Measurements from ENCODE around the gene TMEM108. TPM values are rescaled to one million over a fixed set of nuclear protein-coding genes. Genes with fewer than 3 reads are reported as not detected.
A peak's percentile ranks its signal among the peaks of the same experiment; 100 is the strongest.

TMEM108 gene
- total RNA-seq, 1 donor from 2014 or later: 0.07 TPM

- Mint-ChIP-seq H3K9me3 (peaks cover 9% of the 10 kb centered on the region), H3K4me3 (ENCODE audit: low read depth) (no peak overlapping the region), H3K4me1 (ENCODE audit: low read depth) (peaks cover 35% of the 10 kb centered on the region), H3K27ac (no peak overlapping the region), H3K36me3 (ENCODE audit: low read depth) (peaks cover 7% of the 10 kb centered on the region), H3K27me3 (ENCODE audit: low read depth) (no peaks in the 10 kb centered on the region)
- no peak for DNase-seq (ENCODE audit: low spot score)
- intact Hi-C loops (cut with micrococcal nuclease): no loop called here
Observed at GRCh38 chr3:133439563-133439962, 401.4 kb downstream of the TMEM108 start.

GRCh38 chr3:133440652-133441051, 402.5 kb downstream of the TMEM108 start:
- H3K27me3 Mint-ChIP-seq (ENCODE audit: low read depth): no peaks in the 10 kb centered on the region
- H3K4me3 Mint-ChIP-seq (ENCODE audit: low read depth): no peak overlapping the region
- no peak overlapping the region for H3K27ac Mint-ChIP-seq
- DNase-seq (ENCODE audit: low spot score): no peak
- intact Hi-C loops (cut with micrococcal nuclease): loop anchor here (5.0 kb wide), 3 partner anchors 37 to 367 kb away; partner anchors contain the start of genes SRPRB and TOPBP1
- peaks cover 39% of the 10 kb centered on the region for H3K4me1 Mint-ChIP-seq (ENCODE audit: low read depth)
- peaks cover 7% of the 10 kb centered on the region for H3K36me3 Mint-ChIP-seq (ENCODE audit: low read depth)
- H3K9me3 Mint-ChIP-seq: peaks cover 9% of the 10 kb centered on the region

GRCh38 chr3:133441867-133442270, 403.7 kb downstream of the TMEM108 start:
- peaks cover 39% of the 10 kb centered on the region for H3K4me1 Mint-ChIP-seq (ENCODE audit: low read depth)
- H3K27ac Mint-ChIP-seq: peak overlapping the region; percentile 94
- peak overlapping the region; percentile 71 for H3K4me3 Mint-ChIP-seq (ENCODE audit: low read depth)
- no peaks in the 10 kb centered on the region for H3K27me3 Mint-ChIP-seq (ENCODE audit: low read depth)
- intact Hi-C loops (cut with micrococcal nuclease): loop anchor here (1.0 to 5.0 kb wide), 4 partner anchors 35 to 365 kb away; partner anchors contain the start of genes SRPRB and TOPBP1
- peak; percentile 17 for DNase-seq (ENCODE audit: low spot score)
- H3K9me3 Mint-ChIP-seq: peaks cover 9% of the 10 kb centered on the region
- peaks cover 7% of the 10 kb centered on the region for H3K36me3 Mint-ChIP-seq (ENCODE audit: low read depth)

- no peak for DNase-seq (ENCODE audit: low spot score)
- H3K4me1 Mint-ChIP-seq (ENCODE audit: low read depth): peaks cover 39% of the 10 kb centered on the region
- H3K27ac Mint-ChIP-seq: peak overlapping the region; percentile 94
- H3K4me3 Mint-ChIP-seq (ENCODE audit: low read depth): peak overlapping the region; percentile 71
- H3K9me3 Mint-ChIP-seq: peaks cover 9% of the 10 kb centered on the region
- intact Hi-C loops (cut with micrococcal nuclease): loop anchor here (1.0 to 5.0 kb wide), 4 partner anchors 35 to 365 kb away; partner anchors contain the start of genes SRPRB and TOPBP1
- H3K27me3 Mint-ChIP-seq (ENCODE audit: low read depth): no peaks in the 10 kb centered on the region
- peaks cover 7% of the 10 kb centered on the region for H3K36me3 Mint-ChIP-seq (ENCODE audit: low read depth)
Observed at GRCh38 chr3:133442518-133442917, 404.3 kb downstream of the TMEM108 start.

GRCh38 chr3:133443649-133444422, 405.6 kb downstream of the TMEM108 start:
- Mint-ChIP-seq H3K4me1 (ENCODE audit: low read depth) (peaks cover 47% of the 10 kb centered on the region), H3K4me3 (ENCODE audit: low read depth) (no peak overlapping the region), H3K9me3 (peaks cover 9% of the 10 kb centered on the region), H3K27ac (peak overlapping the region; percentile 30), H3K27me3 (ENCODE audit: low read depth) (no peaks in the 10 kb centered on the region), H3K36me3 (ENCODE audit: low read depth) (peaks cover 7% of the 10 kb centered on the region)
- no peak for DNase-seq (ENCODE audit: low spot score)
- intact Hi-C loops (cut with micrococcal nuclease): loop anchor here (1.0 to 5.0 kb wide), 5 partner anchors 20 to 363 kb away; partner anchors contain the start of genes SRPRB and TOPBP1

GRCh38 chr3:133444423-133444774, 406.2 kb downstream of the TMEM108 start:
- no peak overlapping the region for H3K4me3 Mint-ChIP-seq (ENCODE audit: low read depth)
- H3K27ac Mint-ChIP-seq: no peak overlapping the region
- peaks cover 5% of the 10 kb centered on the region for H3K36me3 Mint-ChIP-seq (ENCODE audit: low read depth)
- peaks cover 53% of the 10 kb centered on the region for H3K4me1 Mint-ChIP-seq (ENCODE audit: low read depth)
- intact Hi-C loops (cut with micrococcal nuclease): loop anchor here (1.0 to 5.0 kb wide), 4 partner anchors 20 to 363 kb away; partner anchors contain the start of genes SRPRB and TOPBP1
- peaks cover 6% of the 10 kb centered on the region for H3K9me3 Mint-ChIP-seq
- DNase-seq (ENCODE audit: low spot score): no peak
- H3K27me3 Mint-ChIP-seq (ENCODE audit: low read depth): no peaks in the 10 kb centered on the region

- no peak overlapping the region for H3K27ac Mint-ChIP-seq
- H3K4me3 Mint-ChIP-seq (ENCODE audit: low read depth): no peak overlapping the region
- H3K27me3 Mint-ChIP-seq (ENCODE audit: low read depth): no peaks in the 10 kb centered on the region
- intact Hi-C loops (cut with micrococcal nuclease): no loop called here
- no peaks in the 10 kb centered on the region for H3K9me3 Mint-ChIP-seq
- DNase-seq (ENCODE audit: low spot score): no peak
- H3K4me1 Mint-ChIP-seq (ENCODE audit: low read depth): peaks cover 57% of the 10 kb centered on the region
- no peaks in the 10 kb centered on the region for H3K36me3 Mint-ChIP-seq (ENCODE audit: low read depth)
Observed at GRCh38 chr3:133445108-133445507, 406.9 kb downstream of the TMEM108 start.
